ENCODE measurements around the gene MTUS2.

Gene MTUS2

DNA sequence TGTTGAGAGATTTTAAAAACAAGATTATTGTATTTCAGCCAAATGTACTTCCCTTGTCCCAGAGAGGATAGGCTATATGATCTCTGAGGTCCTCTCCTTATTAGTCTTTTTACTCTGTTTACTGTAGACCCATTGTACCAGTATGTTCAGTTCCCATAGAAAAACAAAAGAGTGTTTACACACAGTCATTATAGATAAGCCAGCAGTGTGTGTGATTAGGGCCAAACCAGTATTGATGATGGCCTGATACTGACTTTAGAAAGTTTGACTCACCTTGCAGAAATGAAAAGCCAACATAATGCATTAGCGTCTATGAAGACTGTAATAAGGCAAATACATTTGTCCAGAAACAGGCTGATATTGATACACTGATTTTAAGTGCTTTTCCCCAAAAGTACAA is 6.2 kb downstream of the MTUS2 start:
- no peaks in the 10 kb centered on the region for H3K27me3 ChIP-seq (ENCODE audit: low read length)
- H3K79me2 ChIP-seq (ENCODE audit: insufficient read depth, low read length), result no peaks in the 10 kb centered on the region
- H3K9ac ChIP-seq (ENCODE audit: low read length), result no peak overlapping the region
- no peak overlapping the region for H3K4me2 ChIP-seq (ENCODE audit: low read depth, low read length, poor library complexity, severe bottlenecking)
- H3K27ac ChIP-seq (ENCODE audit: low read depth, low read length), result no peak overlapping the region
- H3K4me3 ChIP-seq (ENCODE audit: insufficient read depth, low read length, poor library complexity, severe bottlenecking), result no peak overlapping the region
- TF ChIP-seq EZH2phosphoT487 (conservative IDR thresholded peaks at IDR 0.05; ENCODE audit: low read length), result no peak
- TF ChIP-seq, protein P1, sequence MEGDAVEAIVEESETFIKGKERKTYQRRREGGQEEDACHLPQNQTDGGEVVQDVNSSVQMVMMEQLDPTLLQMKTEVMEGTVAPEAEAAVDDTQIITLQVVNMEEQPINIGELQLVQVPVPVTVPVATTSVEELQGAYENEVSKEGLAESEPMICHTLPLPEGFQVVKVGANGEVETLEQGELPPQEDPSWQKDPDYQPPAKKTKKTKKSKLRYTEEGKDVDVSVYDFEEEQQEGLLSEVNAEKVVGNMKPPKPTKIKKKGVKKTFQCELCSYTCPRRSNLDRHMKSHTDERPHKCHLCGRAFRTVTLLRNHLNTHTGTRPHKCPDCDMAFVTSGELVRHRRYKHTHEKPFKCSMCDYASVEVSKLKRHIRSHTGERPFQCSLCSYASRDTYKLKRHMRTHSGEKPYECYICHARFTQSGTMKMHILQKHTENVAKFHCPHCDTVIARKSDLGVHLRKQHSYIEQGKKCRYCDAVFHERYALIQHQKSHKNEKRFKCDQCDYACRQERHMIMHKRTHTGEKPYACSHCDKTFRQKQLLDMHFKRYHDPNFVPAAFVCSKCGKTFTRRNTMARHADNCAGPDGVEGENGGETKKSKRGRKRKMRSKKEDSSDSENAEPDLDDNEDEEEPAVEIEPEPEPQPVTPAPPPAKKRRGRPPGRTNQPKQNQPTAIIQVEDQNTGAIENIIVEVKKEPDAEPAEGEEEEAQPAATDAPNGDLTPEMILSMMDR (IDR thresholded peaks at IDR 0.05; ENCODE audit: insufficient read depth, low read length, poor library complexity, severe bottlenecking), result no peak
- H3K9me3 ChIP-seq (ENCODE audit: insufficient read depth, low read length), result peaks cover 13% of the 10 kb centered on the region; the same call in 1 of the 2 replicates
- no peak overlapping the region for H2AFZ ChIP-seq (ENCODE audit: low read depth, low read length, severe bottlenecking)
- H4K20me1 ChIP-seq (ENCODE audit: low read depth, low read length), result no peaks in the 10 kb centered on the region
- H3K36me3 ChIP-seq (ENCODE audit: low read length), result no peaks in the 10 kb centered on the region
- H3K9me2 ChIP-seq (replicated peaks; ENCODE audit: insufficient read depth, low read length), result no peaks in the 10 kb centered on the region
- H3F3A ChIP-seq (ENCODE audit: insufficient read depth), result no peaks in the 10 kb centered on the region

DNA sequence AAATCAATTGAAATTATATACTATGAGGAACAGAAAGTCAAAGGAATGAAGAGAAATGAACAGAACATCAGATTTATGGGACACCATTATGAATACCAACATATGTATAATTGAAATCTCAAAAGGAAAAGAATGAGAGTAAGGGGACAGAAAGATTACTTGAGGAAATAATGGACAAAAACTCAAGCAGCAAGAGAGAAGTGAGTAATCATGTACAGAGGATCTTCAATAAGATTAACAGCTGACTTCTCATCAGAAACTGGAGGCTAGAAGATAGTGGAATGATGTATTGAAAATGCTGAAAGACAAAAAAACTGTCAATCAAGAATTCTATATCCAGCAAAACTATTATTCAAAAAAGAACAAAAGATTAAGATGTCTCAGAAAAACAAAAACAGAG is 10.4 kb downstream of the MTUS2 start:
- Histone ChIP-seq H3K4me3 (ENCODE audit: insufficient read depth, low read length, poor library complexity, severe bottlenecking) (no peak overlapping the region), H3K36me3 (ENCODE audit: low read length) (no peaks in the 10 kb centered on the region), H3F3A (ENCODE audit: insufficient read depth) (no peaks in the 10 kb centered on the region), H3K9ac (ENCODE audit: low read length) (no peak overlapping the region), H3K4me2 (ENCODE audit: low read depth, low read length, poor library complexity, severe bottlenecking) (no peak overlapping the region), H3K27ac (ENCODE audit: low read depth, low read length) (no peak overlapping the region), H4K20me1 (ENCODE audit: low read depth, low read length) (no peaks in the 10 kb centered on the region), H3K9me3 (ENCODE audit: insufficient read depth, low read length) (peaks cover 13% of the 10 kb centered on the region; the same call in 1 of the 2 replicates), H3K27me3 (ENCODE audit: low read length) (no peaks in the 10 kb centered on the region), H3K9me2 (replicated peaks; ENCODE audit: insufficient read depth, low read length) (no peaks in the 10 kb centered on the region), H3K79me2 (ENCODE audit: insufficient read depth, low read length) (no peaks in the 10 kb centered on the region), H2AFZ (ENCODE audit: low read depth, low read length, severe bottlenecking) (no peak overlapping the region)
- TF ChIP-seq, protein P1 (IDR thresholded peaks at IDR 0.05; ENCODE audit: insufficient read depth, low read length, poor library complexity, severe bottlenecking), result no peak
- TF ChIP-seq EZH2phosphoT487 (conservative IDR thresholded peaks at IDR 0.05; ENCODE audit: low read length), result no peak

DNA sequence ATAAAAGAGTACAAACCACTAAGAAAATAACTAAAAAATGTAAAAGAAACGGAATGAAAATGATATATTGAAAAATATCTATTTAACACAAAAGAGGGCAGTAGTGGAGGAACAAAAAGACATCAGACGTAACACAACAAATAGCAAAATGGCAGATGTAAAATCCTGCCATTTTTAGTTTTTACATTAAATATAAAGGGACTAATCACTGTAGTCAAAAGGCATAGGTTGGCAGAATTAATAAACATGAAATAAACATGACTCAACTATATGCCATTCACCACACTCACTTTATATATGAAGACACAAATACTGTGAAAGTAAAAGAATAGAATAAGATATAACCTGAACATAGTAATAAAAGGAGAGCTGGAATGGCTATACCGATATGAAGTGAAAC is 11.0 kb downstream of the MTUS2 start:
- Histone ChIP-seq H3K36me3 (ENCODE audit: low read length) (no peaks in the 10 kb centered on the region), H2AFZ (ENCODE audit: low read depth, low read length, severe bottlenecking) (no peak overlapping the region), H3K9me2 (replicated peaks; ENCODE audit: insufficient read depth, low read length) (no peaks in the 10 kb centered on the region), H3K27ac (ENCODE audit: low read depth, low read length) (no peak overlapping the region), H3K9me3 (ENCODE audit: insufficient read depth, low read length) (peaks cover 13% of the 10 kb centered on the region; the same call in 1 of the 2 replicates), H3K9ac (ENCODE audit: low read length) (no peak overlapping the region), H3K4me3 (ENCODE audit: insufficient read depth, low read length, poor library complexity, severe bottlenecking) (no peak overlapping the region), H4K20me1 (ENCODE audit: low read depth, low read length) (no peaks in the 10 kb centered on the region), H3K79me2 (ENCODE audit: insufficient read depth, low read length) (no peaks in the 10 kb centered on the region), H3K27me3 (ENCODE audit: low read length) (no peaks in the 10 kb centered on the region), H3F3A (ENCODE audit: insufficient read depth) (no peaks in the 10 kb centered on the region), H3K4me2 (ENCODE audit: low read depth, low read length, poor library complexity, severe bottlenecking) (no peak overlapping the region)
- TF ChIP-seq, protein P1 (IDR thresholded peaks at IDR 0.05; ENCODE audit: insufficient read depth, low read length, poor library complexity, severe bottlenecking), result no peak
- no peak for TF ChIP-seq EZH2phosphoT487 (conservative IDR thresholded peaks at IDR 0.05; ENCODE audit: low read length)

Data from SU-DHL-6 (cell line).